Sigmoid colon (tissue), 7 donors: ENCODE results near the gene SLC35E1. TPM values are rescaled to one million over a fixed set of nuclear protein-coding genes. Genes with fewer than 3 reads are reported as not detected.
A peak's percentile ranks its signal among the peaks of the same experiment; 100 is the strongest.

Experiments used
- DNase-seq: peaks from one replicate; pipeline ENCODE4 v3.0.0-alpha.2; 2019
- H3K27ac ChIP-seq, 4 donors: fragments of 200-600 bp; sonication (generic); one replicate each; pipeline ENCODE4 v1.5.1; 2016 to 2019; ENCODE audit warnings: mild to moderate bottlenecking in 1 of 4
- H3K27me3 ChIP-seq, 3 donors: fragments of 200-600 bp; sonication (generic); one replicate each; pipeline ENCODE4 v1.5.1; 2019; ENCODE audit warnings: mild to moderate bottlenecking in 1 of 3
- H3K36me3 ChIP-seq, 4 donors: fragments of 200-600 bp; sonication (generic); one replicate each; pipeline ENCODE4 v1.5.1; 2016 to 2019
- H3K4me1 ChIP-seq, 4 donors: fragments of 200-600 bp; sonication (generic); one replicate each; pipeline ENCODE4 v1.5.1; 2017 to 2019
- H3K4me3 ChIP-seq, 4 donors: fragments of 200-600 bp; sonication (generic); one replicate each; pipeline ENCODE4 v1.5.1; 2017 to 2019; ENCODE audit warnings: mild to moderate bottlenecking in 2 of 4, moderate library complexity in 1 of 4
- H3K9me3 ChIP-seq, 4 donors: fragments of 200-600 bp in 3 of 4; sonication (generic) in 3 of 4; one replicate each; pipeline versions ENCODE4 v1.5.1 to v1.6.1; 2013 to 2019
- EP300 ChIP-seq, 4 donors: sonication (generic); formaldehyde crosslinking; IDR thresholded peaks; one replicate each; pipeline ENCODE4 v1.6.1; 2017; ENCODE audit warnings: antibody characterized with exemption in 4 of 4
- POLR2A ChIP-seq, 2 donors: fragments of 450-650 bp; IDR thresholded peaks; one replicate each; pipeline ENCODE4 v1.6.1; 2016; ENCODE audit warnings: antibody characterized with exemption in 2 of 2, mild to moderate bottlenecking in 2 of 2, moderate library complexity in 2 of 2
- POLR2AphosphoS5 ChIP-seq, 4 donors: sonication (generic); formaldehyde crosslinking; IDR thresholded peaks; one replicate each; pipeline ENCODE4 v1.6.1; 2017; ENCODE audit warnings: antibody characterized with exemption in 4 of 4
- WGBS, 2 donors: extraction: QIAGEN DNeasy Blood & Tissue Kit; methylation state at CpG; one replicate each; pipeline ENCODE4 v1.1.7; 2013; 5-methylcytosine and 5-hydroxymethylcytosine counted together
- intact Hi-C: fragments of 100-400 bp; cut with DNase I; formaldehyde crosslinking; loops from one replicate; pipeline ENCODE4 v1.15.1; 2023
- polyA plus RNA-seq, 3 donors: library from polyadenylated mRNA; stranded (reverse); fragments of 200-250 nt; gene quantifications; one replicate each; pipeline ENCODE4 v1.2.3, GENCODE V29; 2013
- total RNA-seq, 4 donors: library from RNA; depleted of rRNA; stranded (reverse); fragments of >200 nt; gene quantifications; one replicate each; pipeline ENCODE4 v1.1.0, GENCODE V29; 2016
- TF ChIP-seq, protein P1 (sequence below), 4 experiments: fragments of 450-650 bp in 3 of 4; fragments of 200-600 bp in 1 of 4; IDR thresholded peaks; one replicate each; pipeline ENCODE4 v1.5.1; 2016 to 2019; ENCODE audit warnings: antibody characterized with exemption in 4 of 4, mild to moderate bottlenecking in 3 of 4, moderate library complexity in 2 of 4
- donor health status: healthy with polysubstance abuse.
- donor health status: Bipolar disorder and iron deficiency.
- donor health status: healthy.

The SLC35E1 gene
- total and polyA plus RNA-seq, 7 donors, result 9.7 to 27.4 (median 22.4) TPM

DNA sequence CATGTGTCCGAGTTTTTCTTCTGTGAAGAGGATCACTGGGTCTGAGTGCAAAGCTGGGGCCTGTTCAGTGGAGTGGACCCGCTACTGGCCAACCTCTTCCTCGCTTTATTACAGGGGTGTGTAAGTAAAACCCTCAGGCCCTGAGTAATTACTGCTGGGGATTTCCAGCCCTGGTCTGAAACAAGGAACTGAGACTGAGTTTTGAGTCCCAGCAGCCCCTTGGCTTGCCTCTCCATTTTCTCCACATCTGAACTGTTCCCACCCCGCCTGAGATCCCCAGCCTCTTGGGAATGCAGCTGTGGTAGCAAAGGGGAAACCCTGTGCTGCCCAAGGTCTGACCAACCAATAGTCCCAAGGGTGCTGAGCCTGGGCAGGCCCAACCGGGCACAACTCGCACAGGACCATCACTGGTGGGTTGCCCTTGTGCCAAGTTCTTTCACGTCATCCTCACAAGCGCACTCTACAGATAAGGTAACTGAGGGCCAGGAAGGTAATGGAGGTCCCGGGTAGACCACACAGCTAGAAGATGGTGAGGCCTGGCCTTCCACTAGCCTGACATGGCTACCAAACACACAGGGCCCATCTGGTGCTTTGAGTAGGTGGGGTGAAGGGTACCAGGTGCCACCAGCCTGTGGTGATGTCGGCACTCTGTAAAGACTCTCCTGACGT is 13.7 kb upstream of the SLC35E1 start:
- Histone ChIP-seq H3K9me3 (no peaks in the 10 kb centered on the region), H3K4me1 (peaks cover 0 to 91% (median 80%) of the 10 kb centered on the region in 4 donors), H3K27me3 (no peaks in the 10 kb centered on the region), H3K36me3 (no peaks in the 10 kb centered on the region), H3K27ac (peak overlapping the region; percentile 62 to 69 (median 68)), H3K4me3 (no peak overlapping the region)
- WGBS, 2 donors, result 59 to 63% methylated on average over 11 of the region's 11 CpGs
- TF ChIP-seq POLR2A (IDR thresholded peaks at IDR 0.05), result no peak
- TF ChIP-seq, protein P1, sequence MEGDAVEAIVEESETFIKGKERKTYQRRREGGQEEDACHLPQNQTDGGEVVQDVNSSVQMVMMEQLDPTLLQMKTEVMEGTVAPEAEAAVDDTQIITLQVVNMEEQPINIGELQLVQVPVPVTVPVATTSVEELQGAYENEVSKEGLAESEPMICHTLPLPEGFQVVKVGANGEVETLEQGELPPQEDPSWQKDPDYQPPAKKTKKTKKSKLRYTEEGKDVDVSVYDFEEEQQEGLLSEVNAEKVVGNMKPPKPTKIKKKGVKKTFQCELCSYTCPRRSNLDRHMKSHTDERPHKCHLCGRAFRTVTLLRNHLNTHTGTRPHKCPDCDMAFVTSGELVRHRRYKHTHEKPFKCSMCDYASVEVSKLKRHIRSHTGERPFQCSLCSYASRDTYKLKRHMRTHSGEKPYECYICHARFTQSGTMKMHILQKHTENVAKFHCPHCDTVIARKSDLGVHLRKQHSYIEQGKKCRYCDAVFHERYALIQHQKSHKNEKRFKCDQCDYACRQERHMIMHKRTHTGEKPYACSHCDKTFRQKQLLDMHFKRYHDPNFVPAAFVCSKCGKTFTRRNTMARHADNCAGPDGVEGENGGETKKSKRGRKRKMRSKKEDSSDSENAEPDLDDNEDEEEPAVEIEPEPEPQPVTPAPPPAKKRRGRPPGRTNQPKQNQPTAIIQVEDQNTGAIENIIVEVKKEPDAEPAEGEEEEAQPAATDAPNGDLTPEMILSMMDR (IDR thresholded peaks at IDR 0.05), result no peak
- no peak for TF ChIP-seq POLR2AphosphoS5 (IDR thresholded peaks at IDR 0.05)
- TF ChIP-seq EP300 (IDR thresholded peaks at IDR 0.05), result no peak
- no peak for DNase-seq
- intact Hi-C loops, result no loop called here

DNA sequence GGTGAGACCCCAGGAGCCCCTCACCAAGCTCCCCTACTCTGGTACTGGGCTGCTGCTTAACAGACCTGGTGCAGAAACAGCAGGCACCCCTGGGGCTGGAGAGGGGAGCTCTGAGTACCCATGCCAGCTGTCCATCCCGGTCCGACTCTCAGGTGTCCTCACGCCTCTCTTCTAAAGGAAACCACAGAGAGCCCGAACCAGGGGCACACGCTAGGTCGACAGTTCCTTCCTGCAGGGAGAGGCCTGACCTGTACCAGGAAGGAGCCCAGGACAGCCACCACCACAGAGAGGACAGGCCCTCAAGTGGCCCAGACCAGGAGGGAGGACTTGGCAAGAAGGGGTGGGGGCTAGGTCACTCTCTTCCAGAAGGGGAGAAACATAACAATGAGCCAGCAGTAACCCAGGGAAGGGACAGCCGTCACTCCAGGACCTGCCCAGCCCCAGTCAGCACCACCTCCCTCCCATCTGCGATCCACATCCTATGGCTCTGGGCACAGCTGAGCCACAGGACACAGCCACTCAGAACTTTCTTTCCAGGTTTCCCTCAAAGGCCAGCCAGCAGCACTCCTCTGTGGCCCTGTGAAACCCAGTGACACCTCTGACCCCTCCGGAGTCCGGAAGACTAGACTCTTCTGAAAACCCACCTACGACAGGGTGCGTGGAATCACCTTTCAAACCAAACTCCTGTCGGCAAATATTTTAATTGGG is 13.0 kb upstream of the SLC35E1 start:
- H3K36me3 ChIP-seq, result no peaks in the 10 kb centered on the region
- H3K27me3 ChIP-seq, result no peaks in the 10 kb centered on the region
- H3K4me1 ChIP-seq, result peaks cover 0 to 89% (median 80%) of the 10 kb centered on the region in 4 donors
- TF ChIP-seq, protein P1 (IDR thresholded peaks at IDR 0.05), result no peak
- TF ChIP-seq EP300 (IDR thresholded peaks at IDR 0.05) (no peak), POLR2A (IDR thresholded peaks at IDR 0.05) (no peak), POLR2AphosphoS5 (IDR thresholded peaks at IDR 0.05) (no peak)
- peak overlapping the region; percentile 62 to 69 (median 68) for H3K27ac ChIP-seq
- DNase-seq, result no peak
- no peak overlapping the region for H3K4me3 ChIP-seq
- intact Hi-C loops, result no loop called here
- 51 to 53% methylated on average over 13 of the region's 13 CpGs for whole genome bisulfite sequencing, 2 donors
- H3K9me3 ChIP-seq, result no peaks in the 10 kb centered on the region

DNA sequence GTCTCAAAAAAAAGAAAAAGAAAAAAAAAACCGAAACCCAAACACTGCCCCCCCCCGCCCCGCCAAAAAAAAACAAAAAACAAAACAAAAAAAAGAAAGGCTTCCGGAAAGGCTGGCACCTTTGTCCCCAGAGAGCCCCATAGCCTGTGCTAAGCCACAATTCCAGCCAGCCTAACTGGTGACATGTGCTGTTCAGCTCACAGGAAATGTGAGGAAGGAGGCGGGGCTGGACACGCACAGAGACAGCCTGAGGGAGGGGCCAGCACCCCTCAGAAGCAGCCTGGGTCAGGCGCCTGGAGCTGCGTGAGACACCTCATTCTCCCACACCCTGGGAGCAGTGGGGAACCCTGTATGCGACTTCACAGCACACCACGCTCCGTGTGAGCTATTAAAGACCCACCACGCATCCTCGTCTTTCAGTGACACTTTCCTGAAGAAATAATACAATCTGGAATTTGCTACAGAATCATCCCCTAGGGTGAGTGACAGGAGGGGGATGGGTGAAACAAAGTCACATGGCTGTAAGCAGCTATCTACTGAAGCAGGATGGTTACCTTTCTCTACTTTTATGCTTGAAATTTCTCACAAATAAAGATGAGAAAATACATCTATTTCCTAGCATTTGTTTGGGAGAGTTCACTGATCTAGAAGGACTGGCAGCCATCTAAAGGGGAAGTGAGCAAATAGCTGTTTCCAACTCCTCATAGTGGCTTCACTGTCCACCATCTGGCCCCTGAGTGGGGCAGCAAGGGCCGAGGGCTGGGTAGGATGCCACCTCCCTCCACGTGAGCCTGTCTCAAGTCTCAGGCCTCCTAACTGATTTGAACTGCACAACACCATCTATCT is 12.3 kb upstream of the SLC35E1 start:
- H3K27me3 ChIP-seq, result no peaks in the 10 kb centered on the region
- peak overlapping the region in 2 of 4 donors; percentile 16 to 22 for H3K4me3 ChIP-seq
- DNase-seq, result peak; percentile 93
- peaks cover 0 to 7% (median 0%) of the 10 kb centered on the region in 4 donors for H3K36me3 ChIP-seq
- intact Hi-C loops, result no loop called here
- no peaks in the 10 kb centered on the region for H3K9me3 ChIP-seq
- peak; percentile 32 to 72 (median 51) for TF ChIP-seq POLR2AphosphoS5 (IDR thresholded peaks at IDR 0.05)
- TF ChIP-seq POLR2A (IDR thresholded peaks at IDR 0.05), result peak in 1 of 2 donors; percentile 17
- TF ChIP-seq EP300 (IDR thresholded peaks at IDR 0.05), result no peak
- 4 to 6% methylated on average over 15 of the region's 15 CpGs for WGBS, 2 donors
- H3K4me1 ChIP-seq, result peaks cover 0 to 81% (median 74%) of the 10 kb centered on the region in 4 donors
- peak overlapping the region; percentile 62 to 69 (median 68) for H3K27ac ChIP-seq

DNA sequence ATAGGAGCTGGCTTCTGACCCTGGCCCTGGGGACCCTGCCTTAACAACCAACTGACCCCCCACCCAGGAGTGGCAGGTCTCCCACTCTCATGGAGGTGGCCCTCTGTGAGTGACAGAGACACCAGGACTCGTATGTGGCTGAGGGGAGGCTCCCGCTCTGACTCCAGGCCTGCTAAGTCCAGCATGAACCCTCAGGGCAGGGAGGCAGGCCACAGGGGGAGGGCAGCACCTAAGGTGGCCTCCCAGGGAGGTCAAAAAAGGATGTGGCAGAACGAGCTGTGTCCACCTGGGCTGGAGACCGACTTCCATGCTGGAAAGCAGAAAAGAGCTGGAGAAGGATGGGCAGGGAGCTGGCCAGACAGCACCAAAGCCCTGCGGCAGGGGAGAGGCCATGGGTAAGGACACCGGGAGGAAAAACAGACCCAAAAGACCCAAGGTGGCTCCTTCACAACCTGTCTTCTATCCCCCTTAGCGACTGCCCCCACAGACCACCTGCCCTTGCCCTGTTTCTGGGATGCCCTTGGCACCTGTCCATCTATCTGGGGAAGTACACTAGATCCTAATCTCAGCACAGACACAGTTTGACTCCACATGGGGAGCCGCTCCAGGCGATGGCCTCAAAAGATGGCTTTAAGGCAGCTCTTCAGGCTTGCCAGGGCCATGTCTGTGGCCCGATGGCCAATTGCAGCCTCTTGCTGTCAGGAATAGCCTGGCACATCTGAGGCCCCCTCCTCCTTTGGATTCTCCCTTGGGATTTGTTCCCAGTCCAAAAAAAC is 10.5 kb upstream of the SLC35E1 start:
- no peak for TF ChIP-seq POLR2AphosphoS5 (IDR thresholded peaks at IDR 0.05)
- Histone ChIP-seq H3K4me3 (no peak overlapping the region), H3K9me3 (no peaks in the 10 kb centered on the region), H3K27me3 (no peaks in the 10 kb centered on the region), H3K4me1 (peaks cover 0 to 63% (median 56%) of the 10 kb centered on the region in 4 donors), H3K36me3 (peaks cover 0 to 25% (median 2%) of the 10 kb centered on the region in 4 donors), H3K27ac (peak overlapping the region in 1 of 4 donors; percentile 10)
- 91 to 93% methylated on average over 10 of the region's 10 CpGs for WGBS, 2 donors
- intact Hi-C loops, result no loop called here
- no peak for DNase-seq

DNA sequence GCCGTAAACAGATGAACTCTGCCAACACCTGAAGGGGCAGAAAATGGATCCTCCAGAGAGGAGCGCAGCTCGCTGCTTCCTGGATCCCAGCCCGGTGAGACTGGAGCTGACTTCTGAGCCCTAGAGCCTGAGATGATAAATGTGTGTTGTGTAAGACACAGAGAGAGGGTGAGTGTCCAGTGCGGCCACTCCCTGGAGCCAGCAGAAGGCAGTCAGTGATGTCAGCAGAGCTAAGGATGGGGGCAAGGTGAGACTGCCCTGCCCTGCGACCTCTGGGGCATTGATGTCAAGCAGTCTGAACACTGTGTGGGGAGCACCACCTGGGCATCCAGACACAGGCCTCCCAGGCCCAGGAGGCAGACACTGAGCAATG is 9.7 kb upstream of the SLC35E1 start:
- H3K27me3 ChIP-seq, result no peaks in the 10 kb centered on the region
- peaks cover 4 to 32% (median 7%) of the 10 kb centered on the region in 4 donors for H3K36me3 ChIP-seq
- no peak overlapping the region for H3K27ac ChIP-seq
- WGBS, 2 donors, result 89 to 90% methylated on average over 6 of the region's 6 CpGs
- intact Hi-C loops, result no loop called here
- H3K9me3 ChIP-seq, result no peaks in the 10 kb centered on the region
- no peak overlapping the region for H3K4me3 ChIP-seq
- DNase-seq, result no peak
- peaks cover 0 to 56% (median 48%) of the 10 kb centered on the region in 4 donors for H3K4me1 ChIP-seq
- no peak for TF ChIP-seq POLR2AphosphoS5 (IDR thresholded peaks at IDR 0.05)
- TF ChIP-seq, protein P1 (IDR thresholded peaks at IDR 0.05), result no peak
- no peak for TF ChIP-seq POLR2A (IDR thresholded peaks at IDR 0.05)
- no peak for TF ChIP-seq EP300 (IDR thresholded peaks at IDR 0.05)
